Osteoblast (primary cell): Measurements from ENCODE around the gene NOTCH4. TPM values are rescaled to one million over a fixed set of nuclear protein-coding genes. Genes with fewer than 3 reads are reported as not detected.
A peak's percentile ranks its signal among the peaks of the same experiment; 100 is the strongest.
"Not testable (repeated sequence)": the region's sequence is repeated elsewhere in the genome, so short reads cannot be mapped to it uniquely, and the experiment has no call there.

Source experiments
- DNase-seq: peaks from one replicate; pipeline ENCODE4 v3.0.0; 2011; ENCODE audit warnings: low spot score, mixed read lengths; ENCODE audit not compliant: insufficient read length; ENCODE audit errors: missing footprints
- H2AFZ ChIP-seq: 2 replicates; pipeline ENCODE4 v1.6.0; 2011; ENCODE audit warnings: mild to moderate bottlenecking, low read length
- H3K27ac ChIP-seq: 2 replicates; pipeline ENCODE4 v1.5.1; 2011; ENCODE audit warnings: mild to moderate bottlenecking, low read depth, low read length, moderate library complexity
- H3K27me3 ChIP-seq: 2 replicates; pipeline ENCODE4 v1.6.0; 2012; ENCODE audit warnings: mild to moderate bottlenecking, control low read depth, inconsistent platforms, low read length, moderate library complexity; ENCODE audit not compliant: insufficient read depth
- H3K36me3 ChIP-seq: 2 replicates; pipeline ENCODE4 v1.5.1; 2011; ENCODE audit warnings: mild to moderate bottlenecking, low read length, control low read depth, moderate library complexity; ENCODE audit not compliant: insufficient read depth
- H3K4me1 ChIP-seq: 2 replicates; pipeline ENCODE4 v1.5.1; 2011; ENCODE audit warnings: mild to moderate bottlenecking, low read length, control low read depth, moderate library complexity; ENCODE audit not compliant: insufficient read depth
- H3K4me2 ChIP-seq: 2 replicates; pipeline ENCODE4 v1.6.0; 2011; ENCODE audit warnings: mild to moderate bottlenecking, low read length; ENCODE audit not compliant: insufficient read depth
- H3K4me3 ChIP-seq: fragments of 200-600 bp; sonication (generic); 3 replicates; pipeline ENCODE4 v1.5.1; 2012; ENCODE audit warnings: mild to moderate bottlenecking, low read length, inconsistent platforms; ENCODE audit not compliant: insufficient read depth
- H3K79me2 ChIP-seq: 2 replicates; pipeline ENCODE4 v1.6.0; 2012; ENCODE audit warnings: mild to moderate bottlenecking, low read length, control low read depth, inconsistent platforms; ENCODE audit not compliant: insufficient read depth
- H3K9me3 ChIP-seq: 2 replicates; pipeline ENCODE4 v1.5.1; 2011; ENCODE audit warnings: low read depth, low read length, control low read depth
- H4K20me1 ChIP-seq: 2 replicates; pipeline ENCODE4 v1.6.0; 2012; ENCODE audit warnings: mild to moderate bottlenecking, low read length, control low read depth; ENCODE audit not compliant: insufficient read depth
- CTCF ChIP-seq: IDR thresholded peaks from 2 replicates; pipeline ENCODE4 v1.5.1; 2011; ENCODE audit warnings: mild to moderate bottlenecking, low read depth, low read length, moderate library complexity; ENCODE audit errors: extremely low read depth
- total RNA-seq: library from RNA; depleted of rRNA; stranded (reverse); fragments of >200 nt; gene quantifications from 2 replicates; pipeline ENCODE4 v1.2.3, GENCODE V29; 2012

The NOTCH4 gene
- total RNA-seq = 0.59 and 1.1 TPM in 2 replicates

GRCh38 chr6:32223258-32224235 is at the start of gene NOTCH4:
Gene NOTCH4, minus strand, starts transcription at chr6:32224067. Its CDS starts 139 bp downstream, at chr6:32223928.
- Histone ChIP-seq H3K27me3 (peaks cover 3% of the 10 kb centered on the region), H3K4me2 (no peak within 1 kb of the TSS), H3K36me3 (no peaks in the 10 kb centered on the region), H3K9me3 (no peaks in the 10 kb centered on the region), H3K4me3 (no peak within 1 kb of the TSS), H4K20me1 (no peaks in the 10 kb centered on the region), H3K4me1 (no peaks in the 10 kb centered on the region), H3K79me2 (no peaks in the 10 kb centered on the region), H2AFZ (no peak within 1 kb of the TSS), H3K27ac (no peak within 1 kb of the TSS)
- no peak for TF ChIP-seq CTCF
- DNase-seq = no peak

- no peak overlapping the region for H3K4me2 ChIP-seq
- no peaks in the 10 kb centered on the region for H3K27me3 ChIP-seq
- no peaks in the 10 kb centered on the region for H4K20me1 ChIP-seq
- H3K36me3 ChIP-seq = no peaks in the 10 kb centered on the region
- TF ChIP-seq CTCF = no peak
- no peaks in the 10 kb centered on the region for H3K9me3 ChIP-seq
- no peaks in the 10 kb centered on the region for H3K4me1 ChIP-seq
- H2AFZ ChIP-seq = no peak overlapping the region
- no peak for DNase-seq
- H3K27ac ChIP-seq = no peak overlapping the region
- no peak overlapping the region for H3K4me3 ChIP-seq
- no peaks in the 10 kb centered on the region for H3K79me2 ChIP-seq
Observed at GRCh38 chr6:32271429-32271828, 47.6 kb upstream of the NOTCH4 start.

- not testable (repeated sequence) for H3K4me2 ChIP-seq, H3K27me3 ChIP-seq, H3K9me3 ChIP-seq, H3K79me2 ChIP-seq, H2AFZ ChIP-seq, H3K36me3 ChIP-seq, DNase-seq, H4K20me1 ChIP-seq, H3K27ac ChIP-seq, H3K4me1 ChIP-seq, H3K4me3 ChIP-seq
Observed at GRCh38 chr6:32268459-32268858, 44.6 kb upstream of the NOTCH4 start.

- Histone ChIP-seq H3K9me3 (no peaks in the 10 kb centered on the region), H3K27ac (no peak overlapping the region), H3K4me2 (no peak overlapping the region), H3K4me1 (no peaks in the 10 kb centered on the region), H3K36me3 (no peaks in the 10 kb centered on the region), H4K20me1 (no peaks in the 10 kb centered on the region), H3K4me3 (no peak overlapping the region), H3K79me2 (no peaks in the 10 kb centered on the region), H2AFZ (no peak overlapping the region), H3K27me3 (no peaks in the 10 kb centered on the region)
- TF ChIP-seq CTCF = no peak
- peak; percentile 64 for DNase-seq
Observed at GRCh38 chr6:32267035-32267434, 43.2 kb upstream of the NOTCH4 start.

- not testable (repeated sequence) for DNase-seq, H3K4me2 ChIP-seq, H3K4me1 ChIP-seq, H4K20me1 ChIP-seq, H3K79me2 ChIP-seq, H3K27me3 ChIP-seq, H3K9me3 ChIP-seq, H3K27ac ChIP-seq, H3K36me3 ChIP-seq, H2AFZ ChIP-seq, H3K4me3 ChIP-seq
Observed at GRCh38 chr6:32257262-32257661, 33.4 kb upstream of the NOTCH4 start.
